ENCODE results near the gene NSG2. TPM values are rescaled to one million over a fixed set of nuclear protein-coding genes. Genes with fewer than 3 reads are reported as not detected.

Gene NSG2
- total RNA-seq, 2 donors from 2014 or later, result not detected

DNA sequence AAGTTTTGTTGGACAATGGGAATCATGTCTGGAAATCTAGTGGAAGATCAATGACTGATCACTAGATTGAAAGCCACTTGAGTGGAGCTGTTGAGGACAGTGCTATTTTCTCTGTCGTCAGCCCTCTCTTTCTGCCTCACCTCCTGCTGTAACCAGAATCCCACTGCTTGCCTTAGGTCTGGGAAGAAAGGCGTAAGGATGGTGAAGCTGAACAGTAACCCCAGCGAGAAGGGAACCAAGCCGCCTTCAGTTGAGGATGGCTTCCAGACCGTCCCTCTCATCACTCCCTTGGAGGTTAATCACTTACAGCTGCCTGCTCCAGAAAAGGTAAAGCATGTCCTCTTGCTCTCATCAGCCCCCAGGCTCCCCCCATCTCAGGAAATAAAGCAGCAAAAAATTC is 1.1 kb downstream of the NSG2 start:
- ATAC-seq, result no peak
- Mint-ChIP-seq H3K27me3 (peaks cover 24 to 26% of the 10 kb centered on the region in 2 donors), H3K27ac (no peak overlapping the region)

DNA sequence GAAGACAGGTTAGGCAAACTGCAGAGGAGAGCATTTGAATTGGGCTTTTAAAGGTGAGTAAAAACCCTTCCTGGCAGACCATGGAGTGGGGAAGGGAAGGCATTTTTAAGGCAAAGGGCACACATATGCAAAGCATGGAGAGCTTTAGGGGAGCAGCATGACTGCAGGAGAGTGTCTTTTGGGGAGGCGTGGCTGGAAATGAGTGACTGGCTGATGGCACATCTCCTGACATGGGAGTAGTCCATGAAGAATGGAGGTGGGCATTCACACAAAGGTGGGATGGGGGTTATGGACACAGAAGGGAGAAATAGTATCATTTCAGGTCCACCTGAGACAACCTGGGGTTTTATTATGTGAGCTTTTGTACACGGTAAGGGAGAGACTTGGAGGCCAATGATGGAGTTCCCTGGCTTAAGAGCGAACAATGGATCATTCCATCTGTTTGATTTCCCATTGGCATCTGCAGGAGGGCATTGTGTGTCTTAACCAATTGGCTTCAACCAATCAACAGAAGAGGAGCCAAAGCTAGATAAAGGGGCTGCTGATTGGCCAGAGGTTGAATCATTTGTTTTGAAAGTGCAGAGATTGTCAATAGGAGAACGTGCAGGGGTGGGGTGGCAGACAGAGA is 2.1 kb downstream of the NSG2 start:
- H3K4me3 Mint-ChIP-seq, result no peak overlapping the region

More for the DNA sequence above, 1.1 kb downstream of the NSG2 start:
- Mint-ChIP-seq H3K36me3 (no peaks in the 10 kb centered on the region), H3K9me3 (no peaks in the 10 kb centered on the region), H3K4me3 (no peak overlapping the region), H3K4me1 (ENCODE audit: low read depth in 2 of 2) (no peaks in the 10 kb centered on the region)
- DNase-seq (ENCODE audit: low spot score), result no peak

DNA sequence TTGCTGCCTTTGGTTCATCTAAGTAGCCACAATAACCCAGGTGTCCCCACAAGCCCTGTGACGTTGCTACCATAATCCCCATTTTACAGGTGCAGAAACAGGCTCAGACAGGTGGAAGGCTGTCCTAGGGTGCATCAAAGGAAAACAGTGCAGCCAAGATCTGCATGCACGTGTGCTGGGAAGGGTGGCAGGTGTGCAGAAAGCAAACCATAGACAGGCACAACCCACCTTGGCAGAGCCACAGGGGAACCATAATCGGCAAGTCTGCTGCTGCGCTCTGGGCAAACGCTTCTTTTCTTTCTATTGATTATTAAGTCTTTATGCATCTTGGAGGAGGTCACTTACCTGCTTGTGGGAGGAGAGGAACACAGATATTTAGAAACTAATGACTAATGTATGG is 7.1 kb downstream of the NSG2 start:
- no peak overlapping the region for H3K27ac Mint-ChIP-seq
- no peaks in the 10 kb centered on the region for H3K36me3 Mint-ChIP-seq
- ATAC-seq, result no peak
- no peaks in the 10 kb centered on the region for H3K9me3 Mint-ChIP-seq
- H3K4me1 Mint-ChIP-seq (ENCODE audit: low read depth in 2 of 2), result no peaks in the 10 kb centered on the region
- H3K27me3 Mint-ChIP-seq, result peaks cover 12 to 17% of the 10 kb centered on the region in 2 donors
- no peak overlapping the region for H3K4me3 Mint-ChIP-seq
- DNase-seq (ENCODE audit: low spot score), result no peak

More for the DNA sequence above, 2.1 kb downstream of the NSG2 start:
- no peaks in the 10 kb centered on the region for H3K36me3 Mint-ChIP-seq
- DNase-seq (ENCODE audit: low spot score) (no peak), ATAC-seq (no peak)
- H3K4me1 Mint-ChIP-seq (ENCODE audit: low read depth in 2 of 2), result no peaks in the 10 kb centered on the region
- peaks cover 24 to 26% of the 10 kb centered on the region in 2 donors for H3K27me3 Mint-ChIP-seq
- no peak overlapping the region for H3K27ac Mint-ChIP-seq
- H3K9me3 Mint-ChIP-seq, result no peaks in the 10 kb centered on the region

GRCh38 chr5:174053905-174054304 is 8.4 kb downstream of the NSG2 start:
- Mint-ChIP-seq H3K4me3 (no peak overlapping the region), H3K27ac (no peak overlapping the region), H3K4me1 (ENCODE audit: low read depth in 2 of 2) (no peaks in the 10 kb centered on the region), H3K36me3 (no peaks in the 10 kb centered on the region), H3K27me3 (peaks cover 17 to 21% of the 10 kb centered on the region in 2 donors), H3K9me3 (no peaks in the 10 kb centered on the region)
- DNase-seq (ENCODE audit: low spot score), result no peak
- no peak for ATAC-seq

GRCh38 chr5:174056064-174056847 is 10.8 kb downstream of the NSG2 start:
- no peak overlapping the region for H3K4me3 Mint-ChIP-seq

GRCh38 chr5:174057206-174057605 is 11.7 kb downstream of the NSG2 start:
- Mint-ChIP-seq H3K27ac (no peak overlapping the region), H3K27me3 (peaks cover 13 to 27% of the 10 kb centered on the region in 2 donors), H3K36me3 (no peaks in the 10 kb centered on the region), H3K4me3 (no peak overlapping the region), H3K4me1 (ENCODE audit: low read depth in 2 of 2) (no peaks in the 10 kb centered on the region), H3K9me3 (no peaks in the 10 kb centered on the region)
- ATAC-seq (no peak), DNase-seq (ENCODE audit: low spot score) (no peak)

More at GRCh38 chr5:174056064-174056847, 10.8 kb downstream of the NSG2 start:
- Mint-ChIP-seq H3K27me3 (peaks cover 16 to 23% of the 10 kb centered on the region in 2 donors), H3K36me3 (no peaks in the 10 kb centered on the region), H3K9me3 (no peaks in the 10 kb centered on the region), H3K4me1 (ENCODE audit: low read depth in 2 of 2) (no peaks in the 10 kb centered on the region), H3K27ac (no peak overlapping the region)
- DNase-seq (ENCODE audit: low spot score) (no peak), ATAC-seq (no peak)

DNA sequence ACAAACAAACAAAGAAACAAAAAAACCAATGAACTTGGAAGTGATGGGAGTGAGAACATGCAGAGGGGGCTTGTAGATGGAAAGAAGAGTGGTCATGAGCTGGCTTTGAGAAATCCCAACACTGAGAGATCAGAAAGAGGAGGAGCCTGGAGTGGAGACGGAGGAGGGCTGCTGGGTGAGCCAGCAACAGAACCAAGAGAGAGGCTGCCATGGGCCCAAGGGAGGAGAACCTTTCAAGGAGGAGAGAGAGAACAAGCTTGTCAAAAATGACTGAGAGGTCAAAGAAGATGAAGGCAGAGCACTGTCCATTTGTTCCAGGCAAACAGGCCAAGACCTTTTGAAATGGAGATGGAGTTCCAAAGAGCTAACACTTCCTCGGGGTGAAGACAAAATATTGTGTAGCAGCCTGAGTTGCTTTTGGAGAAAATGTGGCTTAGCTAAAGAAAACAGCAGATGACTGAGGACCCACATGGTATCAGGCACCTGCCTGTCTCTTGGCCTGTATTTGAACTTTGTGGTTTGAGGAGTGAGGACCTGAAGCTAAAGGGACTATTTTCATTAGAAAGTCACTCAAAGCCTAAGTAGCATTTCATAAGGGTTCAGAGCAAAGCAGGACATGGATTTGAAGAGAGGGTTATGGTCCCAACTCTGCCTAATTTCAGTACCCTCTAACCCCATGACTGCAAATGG is 13.1 kb downstream of the NSG2 start:
- Mint-ChIP-seq H3K27me3 (peaks cover 13 to 37% of the 10 kb centered on the region in 2 donors), H3K9me3 (no peaks in the 10 kb centered on the region), H3K36me3 (no peaks in the 10 kb centered on the region), H3K27ac (no peak overlapping the region), H3K4me1 (ENCODE audit: low read depth in 2 of 2) (no peaks in the 10 kb centered on the region), H3K4me3 (no peak overlapping the region)
- ATAC-seq (no peak), DNase-seq (ENCODE audit: low spot score) (no peak)

DNA sequence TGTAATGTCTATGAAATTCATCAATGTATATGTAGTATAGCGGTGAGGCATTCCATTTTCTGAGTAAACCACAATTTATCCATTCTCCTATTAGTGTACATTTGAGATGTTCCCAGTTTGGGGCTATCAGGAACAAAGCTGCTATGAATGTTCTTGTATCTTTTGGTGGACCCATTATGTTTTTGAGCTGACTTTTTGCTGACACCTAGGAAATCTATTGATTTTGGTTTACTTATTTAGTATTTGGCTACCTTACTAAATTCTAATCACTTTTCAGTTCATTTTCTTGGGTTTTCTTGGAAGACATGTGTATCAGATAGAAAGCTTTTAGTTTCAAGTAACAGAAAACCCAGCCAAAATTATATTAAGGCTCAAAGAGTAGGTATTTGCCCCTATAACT is 13.7 kb downstream of the NSG2 start:
- H3K27ac Mint-ChIP-seq, result no peak overlapping the region
- H3K9me3 Mint-ChIP-seq, result no peaks in the 10 kb centered on the region
- H3K27me3 Mint-ChIP-seq, result peaks cover 17 to 37% of the 10 kb centered on the region in 2 donors
- no peak overlapping the region for H3K4me3 Mint-ChIP-seq
- DNase-seq (ENCODE audit: low spot score), result no peak
- H3K4me1 Mint-ChIP-seq (ENCODE audit: low read depth in 2 of 2), result no peaks in the 10 kb centered on the region
- H3K36me3 Mint-ChIP-seq, result no peaks in the 10 kb centered on the region
- ATAC-seq, result no peak

DNA sequence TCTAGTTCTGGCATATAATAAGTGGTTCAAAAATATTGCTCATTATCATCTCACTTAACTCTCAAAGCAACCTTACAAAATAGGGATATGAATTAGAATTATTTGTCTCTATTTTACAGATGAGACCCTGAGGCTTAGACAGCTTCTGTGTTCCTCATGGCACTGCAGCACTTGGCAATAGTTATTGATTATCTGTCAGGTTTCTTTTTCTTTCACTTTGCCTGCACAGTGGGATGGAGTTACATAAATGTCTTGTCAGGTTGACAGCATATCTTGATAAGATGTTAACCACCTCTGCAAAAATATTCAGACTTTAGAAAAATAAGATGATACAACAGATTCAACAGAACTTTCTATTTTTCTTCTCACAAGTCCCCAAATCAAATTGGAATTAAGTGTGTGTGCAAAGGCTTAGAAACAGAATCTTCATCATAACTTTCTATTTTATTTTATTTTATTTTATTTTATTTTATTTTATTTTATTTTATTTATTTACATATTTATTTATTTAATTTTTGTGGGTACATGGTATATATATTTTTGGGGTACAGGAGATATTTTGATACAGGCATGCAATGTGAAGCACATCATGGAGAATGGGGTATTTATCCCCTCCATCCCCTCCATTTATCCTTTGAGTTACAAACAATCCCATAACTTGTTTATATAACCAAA is 17.7 kb downstream of the NSG2 start:
- H3K4me1 Mint-ChIP-seq (ENCODE audit: low read depth in 2 of 2), result no peaks in the 10 kb centered on the region
- ATAC-seq (no peak), DNase-seq (ENCODE audit: low spot score) (no peak)
- peaks cover 16 to 32% of the 10 kb centered on the region in 2 donors for H3K27me3 Mint-ChIP-seq
- H3K9me3 Mint-ChIP-seq, result no peaks in the 10 kb centered on the region
- no peaks in the 10 kb centered on the region for H3K36me3 Mint-ChIP-seq
- no peak overlapping the region for H3K4me3 Mint-ChIP-seq
- H3K27ac Mint-ChIP-seq, result no peak overlapping the region

- no peaks in the 10 kb centered on the region for H3K9me3 Mint-ChIP-seq
- peaks cover 14 to 32% of the 10 kb centered on the region in 2 donors for H3K27me3 Mint-ChIP-seq
Measured at GRCh38 chr5:174064171-174064570, 18.7 kb downstream of the NSG2 start.

GRCh38 chr5:174065528-174066197 is 20.2 kb downstream of the NSG2 start:
- Mint-ChIP-seq H3K27me3 (peaks cover 12 to 34% of the 10 kb centered on the region in 2 donors), H3K36me3 (no peaks in the 10 kb centered on the region), H3K4me3 (no peak overlapping the region), H3K4me1 (ENCODE audit: low read depth in 2 of 2) (no peaks in the 10 kb centered on the region), H3K9me3 (no peaks in the 10 kb centered on the region), H3K27ac (no peak overlapping the region)
- no peak for ATAC-seq
- no peak for DNase-seq (ENCODE audit: low spot score)

More at GRCh38 chr5:174064171-174064570, 18.7 kb downstream of the NSG2 start:
- Mint-ChIP-seq H3K4me3 (no peak overlapping the region), H3K36me3 (no peaks in the 10 kb centered on the region), H3K4me1 (ENCODE audit: low read depth in 2 of 2) (no peaks in the 10 kb centered on the region), H3K27ac (no peak overlapping the region)
- no peak for DNase-seq (ENCODE audit: low spot score)
- no peak for ATAC-seq

GRCh38 chr5:174067499-174067898 is 22.0 kb downstream of the NSG2 start:
- Mint-ChIP-seq H3K36me3 (no peaks in the 10 kb centered on the region), H3K4me3 (no peak overlapping the region), H3K4me1 (ENCODE audit: low read depth in 2 of 2) (no peaks in the 10 kb centered on the region), H3K9me3 (no peaks in the 10 kb centered on the region), H3K27ac (no peak overlapping the region), H3K27me3 (peaks cover 17 to 33% of the 10 kb centered on the region in 2 donors)
- no peak for ATAC-seq
- no peak for DNase-seq (ENCODE audit: low spot score)

GRCh38 chr5:174071484-174071883 is 26.0 kb downstream of the NSG2 start:
- no peak overlapping the region for H3K4me3 Mint-ChIP-seq
- H3K9me3 Mint-ChIP-seq, result no peaks in the 10 kb centered on the region
- no peaks in the 10 kb centered on the region for H3K36me3 Mint-ChIP-seq
- ATAC-seq, result no peak
- no peak overlapping the region for H3K27ac Mint-ChIP-seq
- DNase-seq (ENCODE audit: low spot score), result no peak
- H3K4me1 Mint-ChIP-seq (ENCODE audit: low read depth in 2 of 2), result no peaks in the 10 kb centered on the region
- H3K27me3 Mint-ChIP-seq, result peaks cover 12 to 22% of the 10 kb centered on the region in 2 donors
